ENCODE measurements around the gene ARGLU1. TPM values are rescaled to one million over a fixed set of nuclear protein-coding genes. Genes with fewer than 3 reads are reported as not detected.

Gene ARGLU1
- total RNA-seq, 1 experiment from 2014 or later: 25.7 TPM

- peak; percentile 69 for DNase-seq (ENCODE audit: low read depth)
These were observed 68.0 kb downstream of the ARGLU1 start for GRCh38 chr13:106499896-106500295.

- DNase-seq (ENCODE audit: low read depth): no peak
These were observed 68.8 kb downstream of the ARGLU1 start for GRCh38 chr13:106499113-106499512.

DNA sequence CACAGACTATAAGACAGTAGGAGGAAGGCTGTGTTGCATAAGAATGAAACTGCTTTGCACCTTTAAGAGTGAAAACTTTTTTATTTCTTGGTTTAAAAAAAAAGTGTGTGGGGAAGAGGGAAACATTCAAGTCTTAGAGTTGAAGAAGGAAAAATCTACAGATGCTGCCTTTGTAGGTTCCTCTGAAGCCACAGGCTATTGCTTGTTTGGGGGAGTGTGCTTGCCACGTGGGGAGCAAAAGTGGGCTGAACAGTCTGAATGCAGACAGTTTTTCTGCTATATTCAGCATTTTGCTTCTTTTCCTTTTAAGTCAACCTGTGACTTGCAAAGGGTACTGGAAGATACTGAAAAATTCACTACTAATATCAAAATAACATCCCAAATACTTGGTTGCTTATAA is 69.4 kb downstream of the ARGLU1 start:
- no peak for DNase-seq (ENCODE audit: low read depth)

- no peak for DNase-seq (ENCODE audit: low read depth)
These were observed 69.8 kb downstream of the ARGLU1 start for GRCh38 chr13:106498158-106498557.

DNA sequence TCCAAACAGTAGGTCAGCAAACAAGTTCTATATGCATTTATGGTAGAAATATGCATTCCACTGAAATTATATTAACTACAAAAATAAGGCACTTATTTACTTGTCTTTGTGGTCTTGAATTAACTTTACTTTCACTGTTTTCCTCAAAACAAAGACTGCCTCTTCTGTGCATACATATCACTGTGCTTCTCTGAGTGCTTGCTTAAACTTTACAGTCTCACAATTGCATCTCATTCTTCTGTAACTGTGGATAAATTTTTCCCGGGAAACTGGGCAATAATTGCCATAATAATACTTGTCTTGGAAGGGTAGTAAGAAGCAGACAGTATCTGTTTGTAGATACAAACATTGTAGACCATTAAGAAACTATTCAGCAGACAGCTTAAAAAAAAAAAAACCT is 70.9 kb downstream of the ARGLU1 start:
- DNase-seq (ENCODE audit: low read depth): no peak

DNA sequence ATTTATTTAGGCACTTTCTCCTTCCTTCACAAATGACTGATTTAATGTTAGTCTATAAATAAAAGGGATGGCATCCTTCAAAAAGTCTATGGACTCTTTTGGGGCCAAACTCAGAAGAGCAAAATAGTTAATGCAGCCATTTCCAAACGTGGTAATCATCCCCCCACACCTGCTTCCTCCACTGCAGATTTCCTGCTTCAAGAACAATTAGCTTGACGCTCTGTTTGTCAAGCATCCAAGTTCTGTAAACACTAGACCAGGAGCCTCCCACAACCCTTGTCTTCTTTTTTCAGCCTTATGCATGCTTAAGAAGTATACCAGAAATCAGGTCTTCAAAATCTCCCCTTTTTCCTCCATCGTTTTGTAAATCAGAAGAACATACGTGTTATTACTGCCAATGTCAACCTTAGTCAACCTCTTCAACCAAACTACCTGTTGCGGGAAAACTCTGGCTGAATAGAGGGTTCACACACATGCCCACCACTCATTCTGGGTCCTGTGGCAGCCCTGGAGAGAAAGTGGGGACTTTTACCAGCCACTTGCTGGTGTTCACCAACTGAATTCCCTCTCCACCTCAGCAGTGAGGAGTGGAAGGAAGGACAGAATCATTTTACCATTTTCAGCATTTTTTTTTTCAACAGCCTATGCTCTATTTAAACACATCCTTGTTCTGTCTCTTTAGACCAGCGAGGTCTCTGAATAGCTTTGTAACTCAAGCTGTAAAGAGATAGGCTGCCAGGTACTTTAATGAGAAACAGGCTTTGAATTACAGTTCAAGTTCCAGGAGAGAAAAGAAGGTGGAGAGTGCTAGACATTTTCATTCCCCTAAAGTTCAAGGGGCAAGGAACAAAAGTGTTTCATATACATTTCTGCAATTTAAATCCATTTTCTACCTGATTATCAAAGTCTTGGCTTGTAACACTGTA is 71.6 kb downstream of the ARGLU1 start:
- DNase-seq (ENCODE audit: low read depth): no peak

GRCh38 chr13:106494936-106495335 is 73.0 kb downstream of the ARGLU1 start:
- DNase-seq (ENCODE audit: low read depth): no peak

- no peak for DNase-seq (ENCODE audit: low read depth)
These were observed 73.4 kb downstream of the ARGLU1 start for GRCh38 chr13:106494506-106494905.

- DNase-seq (ENCODE audit: low read depth): no peak
These were observed 74.3 kb downstream of the ARGLU1 start for GRCh38 chr13:106493533-106494220.

DNA sequence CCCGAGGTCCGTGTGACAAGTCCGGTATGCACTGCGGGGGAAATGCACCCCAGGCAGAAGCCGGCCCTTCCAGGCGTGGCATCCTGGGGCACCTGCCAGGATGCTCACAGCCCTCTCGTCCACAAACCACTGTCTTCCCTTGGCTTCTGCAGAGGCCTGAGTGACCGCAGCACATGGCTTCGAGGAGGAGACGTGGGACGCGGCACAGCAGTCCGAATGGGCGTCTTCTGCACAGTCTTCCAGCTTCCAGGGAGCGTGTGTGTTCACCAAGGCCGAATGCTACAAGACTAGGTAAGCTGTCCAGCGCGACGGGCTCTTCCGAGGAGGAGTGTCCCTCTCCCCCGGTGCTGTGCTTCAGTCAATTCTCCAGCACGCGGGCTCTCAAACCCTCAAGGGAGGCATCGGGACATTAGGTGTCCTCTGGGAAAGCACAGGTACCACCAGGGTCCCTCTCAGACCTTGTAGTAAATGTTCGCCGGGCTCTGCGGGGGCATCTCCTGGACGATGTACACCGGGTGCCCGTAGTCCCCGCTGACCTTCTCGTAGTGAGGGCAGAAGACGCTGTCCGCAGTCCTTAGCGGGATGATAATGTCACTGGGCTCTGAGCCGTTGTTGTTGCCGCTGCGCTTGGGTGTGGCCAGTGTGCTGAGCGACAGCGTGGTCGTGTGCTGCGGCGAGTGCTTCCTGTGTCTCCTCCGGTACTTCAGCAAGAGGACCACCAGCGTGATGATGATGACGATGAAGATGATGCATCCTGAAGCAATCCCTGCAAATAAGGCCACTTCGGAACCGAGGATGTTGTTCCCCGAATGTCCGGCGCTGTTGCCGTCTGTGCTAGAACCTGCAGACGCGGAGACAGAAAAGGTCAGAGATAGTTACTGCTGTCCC is 75.1 kb downstream of the ARGLU1 start:
- DNase-seq (ENCODE audit: low read depth): no peak

GRCh38 chr13:106491928-106492587 is 75.9 kb downstream of the ARGLU1 start:
- no peak for DNase-seq (ENCODE audit: low read depth)

Other genes starting within 250 kb of the ARGLU1 start
- gene EFNB2, start 32.5 kb downstream of the ARGLU1 start, total RNA-seq (2014; rRNA removed; shearing (Covaris generic)): 11.6 and 14.3 TPM in 2 replicates